ENCODE data around the gene MTA1.

MTA1 gene

GRCh38 chr14:105508069-105508468 lies 88.4 kb downstream of the MTA1 start:
- H3K4me1 ChIP-seq (ENCODE audit: insufficient read depth, low read length), result no peaks in the 10 kb centered on the region
- H3K9me3 ChIP-seq (ENCODE audit: low read length), result no peaks in the 10 kb centered on the region
- no peak overlapping the region for H3K27ac ChIP-seq (ENCODE audit: low read depth, low read length)
- H3K4me3 ChIP-seq (ENCODE audit: low read depth in 1 of 2, low read length in 2 of 2), result no peak overlapping the region
- no peaks in the 10 kb centered on the region for H3K36me3 ChIP-seq (ENCODE audit: insufficient read depth, low read length)
- no peak overlapping the region for H3K9ac ChIP-seq (ENCODE audit: low read length)
- peaks cover 0 to 6% of the 10 kb centered on the region in 2 donors for H3K27me3 ChIP-seq (ENCODE audit: control insufficient read depth in 1 of 2, insufficient read depth in 2 of 2, low read length in 2 of 2)

DNA sequence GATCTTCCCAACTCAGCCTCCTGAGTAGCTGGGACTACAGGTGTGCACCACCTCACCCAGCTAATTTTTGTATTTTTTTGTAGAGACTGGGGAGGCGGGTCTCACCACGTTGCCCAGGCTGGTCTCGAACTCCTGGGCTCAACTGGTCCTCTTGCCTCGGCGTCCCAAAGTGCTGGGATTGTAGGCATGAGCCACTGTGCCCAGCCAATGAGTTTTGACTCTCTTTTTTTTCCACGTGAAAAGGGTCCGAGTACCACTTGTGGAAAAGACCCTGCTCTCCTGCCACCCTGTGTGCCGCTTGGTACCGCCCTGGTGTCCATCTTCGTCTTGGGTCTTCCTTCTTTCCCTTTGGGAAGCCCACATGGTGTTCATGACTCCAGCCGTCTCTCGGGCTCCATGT lies 89.0 kb downstream of the MTA1 start:
- Histone ChIP-seq H3K27me3 (ENCODE audit: control insufficient read depth in 1 of 2, insufficient read depth in 2 of 2, low read length in 2 of 2) (peaks cover 0 to 6% of the 10 kb centered on the region in 2 donors), H3K9ac (ENCODE audit: low read length) (no peak overlapping the region), H3K9me3 (ENCODE audit: low read length) (no peaks in the 10 kb centered on the region), H3K4me3 (ENCODE audit: low read depth in 1 of 2, low read length in 2 of 2) (no peak overlapping the region), H3K27ac (ENCODE audit: low read depth, low read length) (no peak overlapping the region), H3K36me3 (ENCODE audit: insufficient read depth, low read length) (no peaks in the 10 kb centered on the region), H3K4me1 (ENCODE audit: insufficient read depth, low read length) (no peaks in the 10 kb centered on the region)

DNA sequence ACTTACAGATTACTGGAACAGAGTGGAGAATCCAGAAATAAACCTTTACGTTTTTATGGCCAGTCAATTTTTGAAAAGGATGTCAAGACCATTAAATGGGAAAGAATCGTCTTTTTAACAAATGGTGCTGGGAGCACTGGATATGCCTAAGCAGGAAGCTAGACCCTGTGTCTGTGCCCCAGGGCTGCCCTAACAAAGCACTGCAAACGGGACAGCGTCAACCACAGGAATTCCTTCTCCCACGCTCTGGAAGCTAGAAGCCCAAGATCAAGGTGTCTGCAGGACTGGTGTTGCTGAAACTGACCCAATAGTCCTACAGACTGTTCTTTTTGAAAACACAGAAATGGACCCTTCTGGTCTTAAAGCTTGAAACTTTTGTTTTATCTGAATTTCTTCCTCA lies 97.5 kb downstream of the MTA1 start:
- no peak overlapping the region for H3K4me3 ChIP-seq (ENCODE audit: low read depth in 1 of 2, low read length in 2 of 2)
- H3K27ac ChIP-seq (ENCODE audit: low read depth, low read length), result no peak overlapping the region
- peaks cover 0 to 6% of the 10 kb centered on the region in 2 donors for H3K27me3 ChIP-seq (ENCODE audit: control insufficient read depth in 1 of 2, insufficient read depth in 2 of 2, low read length in 2 of 2)
- no peaks in the 10 kb centered on the region for H3K4me1 ChIP-seq (ENCODE audit: insufficient read depth, low read length)
- H3K9ac ChIP-seq (ENCODE audit: low read length), result no peak overlapping the region
- H3K9me3 ChIP-seq (ENCODE audit: low read length), result no peaks in the 10 kb centered on the region
- H3K36me3 ChIP-seq (ENCODE audit: insufficient read depth, low read length), result no peaks in the 10 kb centered on the region

- Histone ChIP-seq H3K9me3 (ENCODE audit: low read length) (no peaks in the 10 kb centered on the region), H3K4me3 (ENCODE audit: low read depth in 1 of 2, low read length in 2 of 2) (no peak overlapping the region), H3K27ac (ENCODE audit: low read depth, low read length) (no peak overlapping the region), H3K27me3 (ENCODE audit: control insufficient read depth in 1 of 2, insufficient read depth in 2 of 2, low read length in 2 of 2) (no peaks in the 10 kb centered on the region), H3K9ac (ENCODE audit: low read length) (no peak overlapping the region), H3K4me1 (ENCODE audit: insufficient read depth, low read length) (no peaks in the 10 kb centered on the region), H3K36me3 (ENCODE audit: insufficient read depth, low read length) (no peaks in the 10 kb centered on the region)
Measured at GRCh38 chr14:105519946-105520698, 100.5 kb downstream of the MTA1 start.
